Liver (tissue), 9 donors: ENCODE data around the gene IER3IP1. TPM values are rescaled to one million over a fixed set of nuclear protein-coding genes. Genes with fewer than 3 reads are reported as not detected.

Source experiments
- DNase-seq: peaks from one replicate; pipeline ENCODE4 v3.0.0-alpha.2; 2017; ENCODE audit warnings: low spot score
- H3K27ac ChIP-seq, 2 donors: one replicate each; pipeline ENCODE4 v1.7.0; 2013; ENCODE audit warnings: inconsistent platforms in 2 of 2, low read length in 2 of 2, control low read depth in 1 of 2, low read depth in 1 of 2, mild to moderate bottlenecking in 1 of 2
- H3K27me3 ChIP-seq, 4 donors: one replicate each; pipeline versions ENCODE4 v1.6.1 to v1.7.0; 2013; ENCODE audit warnings: low read length in 3 of 4, inconsistent platforms in 1 of 4, mild to moderate bottlenecking in 1 of 4, moderate library complexity in 1 of 4; ENCODE audit not compliant: control insufficient read depth in 4 of 4, insufficient read depth in 4 of 4
- H3K36me3 ChIP-seq, 4 donors: one replicate each; pipeline versions ENCODE4 v1.6.1 to v1.7.0; 2013; ENCODE audit warnings: low read length in 3 of 4, mild to moderate bottlenecking in 3 of 4, low read depth in 1 of 4, moderate library complexity in 1 of 4; ENCODE audit not compliant: control insufficient read depth in 4 of 4, insufficient read depth in 3 of 4
- H3K4me1 ChIP-seq, 4 donors: one replicate each; pipeline versions ENCODE4 v1.6.1 to v1.7.0; 2013; ENCODE audit warnings: low read length in 3 of 4, mild to moderate bottlenecking in 3 of 4, moderate library complexity in 1 of 4; ENCODE audit not compliant: control insufficient read depth in 4 of 4, insufficient read depth in 4 of 4
- H3K4me3 ChIP-seq, 3 donors: one replicate each; pipeline versions ENCODE4 v1.6.1 to v1.7.0; 2013; ENCODE audit warnings: low read length in 3 of 3, control low read depth in 1 of 3, low read depth in 1 of 3, mild to moderate bottlenecking in 1 of 3
- H3K9ac ChIP-seq, 2 donors: one replicate each; pipeline ENCODE4 v1.7.0; 2013; ENCODE audit warnings: low read length in 2 of 2, mild to moderate bottlenecking in 2 of 2, moderate library complexity in 2 of 2, control low read depth in 1 of 2, low read depth in 1 of 2
- H3K9me3 ChIP-seq, 4 donors: one replicate each; pipeline versions ENCODE4 v1.6.1 to v1.7.0; 2013; ENCODE audit warnings: low read length in 3 of 4; ENCODE audit not compliant: control insufficient read depth in 4 of 4
- ATF3 ChIP-seq: IDR thresholded peaks from 2 replicates; pipeline ENCODE4 v1.6.1; 2016; ENCODE audit warnings: antibody characterized with exemption
- CTCF ChIP-seq: fragments of 150-350 bp; IDR thresholded peaks from 2 replicates; pipeline ENCODE4 v1.5.1; 2017; ENCODE audit warnings: improper control_type of control experiment, low read depth, low read length; ENCODE audit not compliant: missing input control
- EGR1 ChIP-seq, 2 donors: IDR thresholded peaks; 2 replicates each; pipeline ENCODE4 v1.6.1; 2016 to 2018; ENCODE audit warnings: antibody characterized with exemption in 2 of 2, low read depth in 2 of 2
- FOXA1 ChIP-seq: IDR thresholded peaks from 2 replicates; pipeline ENCODE4 v1.6.1; 2016; ENCODE audit warnings: antibody characterized with exemption
- FOXA2 ChIP-seq: IDR thresholded peaks from 2 replicates; pipeline ENCODE4 v1.6.1; 2016; ENCODE audit warnings: antibody characterized with exemption
- GABPA ChIP-seq, 2 donors: IDR thresholded peaks in 1 of 2; conservative IDR thresholded peaks in 1 of 2; 2 replicates each; pipeline ENCODE4 v1.6.1; 2016; ENCODE audit warnings: antibody characterized with exemption in 2 of 2, mild to moderate bottlenecking in 1 of 2, moderate library complexity in 1 of 2
- HNF4G ChIP-seq: IDR thresholded peaks from 2 replicates; pipeline ENCODE4 v1.6.1; 2016; ENCODE audit warnings: antibody characterized with exemption
- MAX ChIP-seq: IDR thresholded peaks from 2 replicates; pipeline ENCODE4 v1.6.1; 2016; ENCODE audit warnings: antibody characterized with exemption
- NR2F2 ChIP-seq: IDR thresholded peaks from 2 replicates; pipeline ENCODE4 v1.6.1; 2016; ENCODE audit warnings: antibody characterized with exemption
- RAD21 ChIP-seq, 2 donors: IDR thresholded peaks; 2 replicates each; pipeline ENCODE4 v1.6.1; 2016; ENCODE audit warnings: antibody characterized with exemption in 2 of 2, mild to moderate bottlenecking in 2 of 2
- REST ChIP-seq: IDR thresholded peaks from 2 replicates; pipeline ENCODE4 v1.6.1; 2016; ENCODE audit warnings: antibody characterized with exemption, mild to moderate bottlenecking
- RXRA ChIP-seq, 2 donors: IDR thresholded peaks; 2 replicates each; pipeline ENCODE4 v1.6.1; 2017 to 2018; ENCODE audit warnings: antibody characterized with exemption in 2 of 2, mild to moderate bottlenecking in 1 of 2
- TAF1 ChIP-seq: conservative IDR thresholded peaks from 2 replicates; pipeline ENCODE4 v1.6.1; 2016; ENCODE audit warnings: antibody characterized with exemption, mild to moderate bottlenecking
- YY1 ChIP-seq: IDR thresholded peaks from 2 replicates; pipeline ENCODE4 v1.6.1; 2016; ENCODE audit warnings: antibody characterized with exemption, mild to moderate bottlenecking
- ZBTB33 ChIP-seq: IDR thresholded peaks from 2 replicates; pipeline ENCODE4 v1.6.1; 2016; ENCODE audit warnings: antibody characterized with exemption
- WGBS: extraction: QIAGEN DNeasy Blood & Tissue Kit; methylation state at CpG from one replicate; pipeline ENCODE4 v1.1.7; 2013; 5-methylcytosine and 5-hydroxymethylcytosine counted together
- polyA plus RNA-seq, 2 donors: library from polyadenylated mRNA; stranded (reverse) in 1 of 2; unstranded in 1 of 2; fragments of 200-250 nt in 1 of 2; fragments of >200 nt in 1 of 2; fragmentation: Nextera tagmentation in 1 of 2; extraction: Ambion mirVana in 1 of 2; gene quantifications; one replicate each; pipeline versions ENCODE4 v1.2.1 to v1.2.3, GENCODE V29; 2013 to 2015
- total RNA-seq, 2 donors: library from RNA; depleted of rRNA; stranded (reverse); fragments of >200 nt; gene quantifications; one replicate each; pipeline ENCODE4 v1.2.3, GENCODE V29; 2014
- donor health status: healthy.
- donor health status: healthy.
- donor health status: healthy.
- donor health status: healthy.
- donor health status: healthy.

The IER3IP1 gene
- total and polyA plus RNA-seq, 4 donors, result 8.0 to 24.9 (median 11.3) TPM

- no peak for TF ChIP-seq CTCF
These were observed 25.9 kb downstream of the IER3IP1 start, which contains the start of gene HDHD2 (continued) for GRCh38 chr18:47150029-47150823.

GRCh38 chr18:47149457-47150028 lies 26.6 kb downstream of the IER3IP1 start:
- peak; percentile 39 for DNase-seq
- Histone ChIP-seq H3K27ac (peak overlapping the region; percentile 88 to 90), H3K4me1 (peaks cover 1 to 17% (median 10%) of the 10 kb centered on the region in 4 donors), H3K9ac (peak overlapping the region; percentile 6 to 87), H3K4me3 (peak overlapping the region; percentile 75 to 91 (median 77)), H3K36me3 (peaks cover 1 to 9% (median 4%) of the 10 kb centered on the region in 4 donors), H3K9me3 (no peaks in the 10 kb centered on the region), H3K27me3 (no peaks in the 10 kb centered on the region)
- TF ChIP-seq TAF1 (no peak), ATF3 (no peak), FOXA1 (no peak), RXRA (IDR thresholded peaks at IDR 0.05) (no peak), NR2F2 (no peak), MAX (no peak), REST (no peak), EGR1 (IDR thresholded peaks at IDR 0.05; ENCODE audit: low read depth in 2 of 2) (no peak), RAD21 (IDR thresholded peaks at IDR 0.05) (no peak), YY1 (no peak), FOXA2 (no peak), HNF4G (no peak), GABPA (IDR thresholded peaks at IDR 0.05 in 1 of 2, conservative IDR thresholded peaks at IDR 0.05 in 1 of 2) (no peak), ZBTB33 (no peak), CTCF (no peak)
- WGBS, result 29% methylated on average over 12 of the region's 12 CpGs
